OCI-LY1 (cell line): ENCODE data around the gene WWC2.

Source experiments
- CTCF ChIP-seq: fragments of 200-600 bp; sonication (generic), shearing (Covaris generic); IDR thresholded peaks from 2 replicates; pipeline ENCODE4 v1.5.1; 2017; ENCODE audit warnings: mild to moderate bottlenecking, antibody characterized with exemption, low read length, moderate library complexity, mixed read lengths
- EZH2 ChIP-seq: fragments of 200-600 bp; sonication (generic), shearing (Covaris generic); IDR thresholded peaks from 2 replicates; pipeline ENCODE4 v1.8.0; 2017; ENCODE audit warnings: borderline replicate concordance, mixed run types, mild to moderate bottlenecking, antibody characterized with exemption, low read length, moderate library complexity, mixed read lengths

GRCh38 chr4:183068502-183068901 lies 30.6 kb upstream of the WWC2 start:
- no peak for TF ChIP-seq CTCF
- no peak for TF ChIP-seq EZH2
